Activated CD8-positive, alpha-beta T cell treated with anti-CD3 and anti-CD28 coated beads for 36 hours (primary cell): ENCODE data around the gene TBX21. TPM values are rescaled to one million over a fixed set of nuclear protein-coding genes. Genes with fewer than 3 reads are reported as not detected.

Experiments used
- ATAC-seq: fragments of 200-7000 bp; cut with Tn5 transposase; one replicate; pipeline ENCODE4 v1.10.0; 2021; ENCODE audit warnings: mild to moderate bottlenecking, moderate library complexity
- CTCF ChIA-PET: fragments of 350-600 bp; sonication (Branson Sonifier 250); formaldehyde crosslinking; loops from one replicate; lab custom pipeline; 2021; ENCODE audit warnings: antibody characterized with exemption; lab: Charles Lee
- POLR2A ChIA-PET: fragments of 350-600 bp; sonication (Branson Sonifier 250); formaldehyde crosslinking; loops from one replicate; lab custom pipeline; 2021; ENCODE audit warnings: antibody characterized with exemption; lab: Charles Lee
- DNase-seq: peaks from one replicate; pipeline ENCODE4 v3.0.0-alpha.2; 2020
- H3K27ac Mint-ChIP-seq: one replicate; pipeline ENCODE4 v1.8.0; 2021; ENCODE audit warnings: mild to moderate bottlenecking, mixed read lengths
- H3K27me3 Mint-ChIP-seq: one replicate; pipeline ENCODE4 v1.8.0; 2021; ENCODE audit warnings: mixed read lengths
- H3K36me3 Mint-ChIP-seq: one replicate; pipeline ENCODE4 v1.8.0; 2021; ENCODE audit warnings: low read depth, mixed read lengths
- H3K4me1 Mint-ChIP-seq: one replicate; pipeline ENCODE4 v1.8.0; 2021; ENCODE audit warnings: low read depth, mixed read lengths
- H3K4me3 Mint-ChIP-seq: one replicate; pipeline ENCODE4 v1.8.0; 2021; ENCODE audit warnings: mild to moderate bottlenecking, moderate library complexity, mixed read lengths
- H3K9me3 Mint-ChIP-seq: one replicate; pipeline ENCODE4 v1.8.0; 2021; ENCODE audit warnings: mixed read lengths
- intact Hi-C: fragments of 100-400 bp; cut with micrococcal nuclease; formaldehyde crosslinking; loops from one replicate; pipeline ENCODE4 v1.10.0; 2022
- total RNA-seq, 2 experiments: library from RNA; stranded (reverse); gene quantifications; one replicate each; pipeline ENCODE4 v1.2.3, GENCODE V29; 2021
- TF ChIP-seq, protein P1 (sequence below): fragments of 200-600 bp; IDR thresholded peaks from one replicate; pipeline ENCODE4 v1.8.0; 2022; ENCODE audit warnings: antibody characterized with exemption, mild to moderate bottlenecking

The TBX21 gene
- total RNA-seq, 2 experiments from 2014 or later, result 53.0 to 56.9 TPM

DNA sequence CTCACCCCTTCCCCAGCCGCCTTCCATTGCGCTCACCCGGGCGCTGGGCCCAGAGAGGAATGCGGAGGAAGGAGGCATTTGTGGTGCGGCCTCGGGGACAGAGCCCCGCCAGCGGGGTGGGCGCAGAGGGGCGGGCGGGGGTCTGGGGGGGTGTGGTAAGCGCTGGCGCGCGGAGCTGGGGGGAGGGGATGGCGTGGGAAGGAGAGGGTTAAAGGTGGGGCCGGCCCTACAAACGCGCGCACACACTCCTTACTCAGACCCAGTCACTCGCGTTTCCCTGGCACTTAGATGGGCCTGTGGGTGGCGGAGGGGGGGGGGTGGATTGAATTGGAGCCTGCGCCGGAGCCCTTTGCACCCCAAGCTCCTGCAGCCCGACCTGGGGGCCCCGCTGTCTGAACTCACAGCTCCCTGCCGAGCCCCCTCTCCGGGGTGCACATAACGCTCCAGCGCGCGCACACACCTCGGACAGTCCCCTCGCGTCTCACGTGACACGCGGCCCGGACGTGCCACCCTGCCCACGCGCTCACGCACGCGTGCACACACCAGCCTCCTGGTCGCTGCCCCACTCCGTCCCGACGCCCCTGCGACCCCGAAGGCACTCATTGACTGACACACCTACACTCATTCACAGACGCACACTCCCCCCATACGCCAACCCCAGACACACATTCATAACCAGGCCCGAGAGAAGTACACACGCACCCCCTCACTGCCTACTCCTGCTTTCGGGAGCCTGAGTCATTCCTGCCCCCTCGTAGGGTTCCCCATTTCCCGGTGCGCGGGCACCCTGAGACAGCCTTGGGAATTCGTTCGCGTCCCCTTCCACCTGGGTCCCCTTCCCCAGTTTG, 38.2 kb upstream of the TBX21 start:
- peak; percentile 45 for ATAC-seq

GRCh38 chr17:47695429-47696376, 37.3 kb upstream of the TBX21 start:
- Mint-ChIP-seq H3K27ac (peak overlapping the region; percentile 84), H3K4me1 (peaks cover 59% of the 10 kb centered on the region), H3K27me3 (no peaks in the 10 kb centered on the region), H3K36me3 (peaks cover 6% of the 10 kb centered on the region), H3K4me3 (peak overlapping the region; percentile 82), H3K9me3 (no peaks in the 10 kb centered on the region)
- intact Hi-C loops, result loop anchor here (5.0 kb wide), 2 partner anchors 37 to 107 kb away; partner anchors contain the start of gene TBX21
- ChIA-PET POLR2A (interaction anchor here (0.9 to 18.8 kb wide), 8 partner anchors 8 to 46 kb away, joined by 3 to 493 read pairs (median 14); partner anchors contain the start of genes KPNB1 and TBX21), CTCF (interaction anchor here (0.8 to 19.3 kb wide), 7 partner anchors 23 to 96 kb away, joined by 3 to 424 read pairs (median 4); partner anchors contain the start of genes KPNB1 and TBX21)
- no peak for DNase-seq
- no peak for ATAC-seq
- TF ChIP-seq, protein P1, sequence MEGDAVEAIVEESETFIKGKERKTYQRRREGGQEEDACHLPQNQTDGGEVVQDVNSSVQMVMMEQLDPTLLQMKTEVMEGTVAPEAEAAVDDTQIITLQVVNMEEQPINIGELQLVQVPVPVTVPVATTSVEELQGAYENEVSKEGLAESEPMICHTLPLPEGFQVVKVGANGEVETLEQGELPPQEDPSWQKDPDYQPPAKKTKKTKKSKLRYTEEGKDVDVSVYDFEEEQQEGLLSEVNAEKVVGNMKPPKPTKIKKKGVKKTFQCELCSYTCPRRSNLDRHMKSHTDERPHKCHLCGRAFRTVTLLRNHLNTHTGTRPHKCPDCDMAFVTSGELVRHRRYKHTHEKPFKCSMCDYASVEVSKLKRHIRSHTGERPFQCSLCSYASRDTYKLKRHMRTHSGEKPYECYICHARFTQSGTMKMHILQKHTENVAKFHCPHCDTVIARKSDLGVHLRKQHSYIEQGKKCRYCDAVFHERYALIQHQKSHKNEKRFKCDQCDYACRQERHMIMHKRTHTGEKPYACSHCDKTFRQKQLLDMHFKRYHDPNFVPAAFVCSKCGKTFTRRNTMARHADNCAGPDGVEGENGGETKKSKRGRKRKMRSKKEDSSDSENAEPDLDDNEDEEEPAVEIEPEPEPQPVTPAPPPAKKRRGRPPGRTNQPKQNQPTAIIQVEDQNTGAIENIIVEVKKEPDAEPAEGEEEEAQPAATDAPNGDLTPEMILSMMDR, result no peak

More for the DNA sequence above, 38.2 kb upstream of the TBX21 start:
- Mint-ChIP-seq H3K27me3 (no peaks in the 10 kb centered on the region), H3K27ac (peak overlapping the region; percentile 84), H3K4me3 (peak overlapping the region; percentile 82), H3K4me1 (peaks cover 62% of the 10 kb centered on the region), H3K36me3 (peaks cover 6% of the 10 kb centered on the region), H3K9me3 (no peaks in the 10 kb centered on the region)
- DNase-seq, result peak; percentile 73
- intact Hi-C loops, result loop anchor here (5.0 kb wide), 2 partner anchors 37 to 107 kb away; partner anchors contain the start of gene TBX21
- ChIA-PET CTCF (interaction anchor here (0.8 to 19.3 kb wide), 6 partner anchors 24 to 107 kb away, joined by 3 to 424 read pairs (median 3); partner anchors contain the start of genes KPNB1 and TBX21), POLR2A (interaction anchor here (0.6 to 18.8 kb wide), 8 partner anchors 9 to 45 kb away, joined by 3 to 493 read pairs (median 14); partner anchors contain the start of genes KPNB1 and TBX21)
- TF ChIP-seq, protein P1, result no peak

DNA sequence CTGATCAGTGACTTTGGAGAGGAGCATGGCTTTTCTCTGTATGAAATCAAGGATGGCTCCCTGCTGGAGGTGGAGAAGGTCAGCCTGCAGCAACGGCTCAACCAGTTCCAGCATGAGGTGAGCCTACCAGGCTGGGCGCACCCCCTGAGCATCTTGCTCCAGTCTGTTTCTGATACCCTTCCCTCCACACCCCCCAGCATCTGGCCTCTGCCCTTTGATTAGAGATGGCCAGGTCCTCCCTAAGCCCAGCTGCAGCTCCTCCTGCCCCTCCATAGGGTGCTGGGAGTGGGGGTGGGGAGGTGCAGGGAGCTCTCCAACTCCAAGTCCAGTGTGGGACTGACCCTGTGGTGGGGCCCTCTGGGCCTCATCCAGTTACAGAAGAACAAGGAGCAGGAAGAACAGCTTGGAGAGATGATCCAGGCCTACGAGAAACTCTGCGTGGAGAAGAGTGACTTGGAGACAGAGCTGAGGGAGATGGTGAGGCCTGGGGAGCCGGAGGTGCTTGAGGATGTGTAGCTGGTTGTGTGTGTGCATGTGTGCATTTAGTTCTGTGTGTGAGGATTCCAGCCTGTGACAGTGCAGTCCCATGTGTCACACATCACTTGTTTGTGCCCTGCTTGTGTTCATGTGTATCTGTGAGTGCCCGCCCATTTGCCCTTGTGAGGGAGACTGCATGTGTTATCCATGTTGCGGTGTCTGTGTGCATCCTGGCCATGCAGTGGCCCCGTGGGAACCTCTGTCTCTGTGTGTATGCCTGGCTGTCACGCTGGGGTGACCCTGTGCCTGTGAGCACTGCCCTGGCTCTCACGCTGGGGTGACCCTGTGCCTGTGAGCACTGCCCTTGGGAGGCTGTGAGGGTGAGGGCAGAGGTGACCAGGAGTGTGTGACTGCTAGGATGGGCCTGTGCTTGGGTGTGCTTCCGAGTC, 36.1 kb upstream of the TBX21 start:
- Mint-ChIP-seq H3K4me3 (peak overlapping the region; percentile 82), H3K9me3 (no peaks in the 10 kb centered on the region), H3K27me3 (no peaks in the 10 kb centered on the region), H3K4me1 (peaks cover 69% of the 10 kb centered on the region), H3K27ac (peak overlapping the region; percentile 17), H3K36me3 (peaks cover 6% of the 10 kb centered on the region)
- intact Hi-C loops, result loop anchor here (5.0 kb wide), 2 partner anchors 35 to 105 kb away; partner anchors contain the start of gene TBX21
- TF ChIP-seq, protein P1, result no peak
- ChIA-PET POLR2A (interaction anchor here (0.9 to 18.8 kb wide), 7 partner anchors 10 to 46 kb away, joined by 3 to 493 read pairs (median 5); partner anchors contain the start of genes KPNB1 and TBX21), CTCF (interaction anchor here (0.7 to 19.3 kb wide), 14 partner anchors 9 to 107 kb away, joined by 3 to 424 read pairs (median 5); partner anchors contain the start of genes KPNB1 and TBX21)
- no peak for ATAC-seq
- no peak for DNase-seq
